Small intestine (tissue), 7 donors: ENCODE measurements around the gene KCTD10. TPM values are rescaled to one million over a fixed set of nuclear protein-coding genes. Genes with fewer than 3 reads are reported as not detected.

Experiments used
- DNase-seq, 2 donors: peaks; one replicate each; pipeline versions ENCODE4 v3.0.0 to v3.0.0-alpha.2; 2013
- FAIRE-seq: peaks from 2 replicates; lab custom pipeline; 2012; peaks lifted over from hg19 to GRCh38; lab: Jason Lieb, UNC
- H3K27ac ChIP-seq, 3 donors: one replicate each; pipeline ENCODE4 v1.5.1; 2013; ENCODE audit warnings: low read length in 2 of 3, mild to moderate bottlenecking in 2 of 3, control low read depth in 1 of 3, inconsistent platforms in 1 of 3, low read depth in 1 of 3, moderate library complexity in 1 of 3
- H3K27me3 ChIP-seq, 3 donors: one replicate each; pipeline ENCODE4 v1.6.1; 2013; ENCODE audit warnings: low read length in 3 of 3, inconsistent platforms in 1 of 3; ENCODE audit not compliant: control insufficient read depth in 3 of 3, insufficient read depth in 3 of 3
- H3K36me3 ChIP-seq, 3 donors: one replicate each; pipeline ENCODE4 v1.6.1; 2013; ENCODE audit warnings: low read length in 3 of 3, inconsistent platforms in 1 of 3, low read depth in 1 of 3, mild to moderate bottlenecking in 1 of 3, moderate library complexity in 1 of 3; ENCODE audit not compliant: control insufficient read depth in 3 of 3, insufficient read depth in 2 of 3
- H3K4me1 ChIP-seq, 3 donors: one replicate each; pipeline ENCODE4 v1.6.1; 2013; ENCODE audit warnings: low read length in 2 of 3, inconsistent platforms in 1 of 3, low read depth in 1 of 3, mild to moderate bottlenecking in 1 of 3, moderate library complexity in 1 of 3; ENCODE audit not compliant: control insufficient read depth in 3 of 3, insufficient read depth in 2 of 3
- H3K4me3 ChIP-seq, 3 donors: one replicate each; pipeline ENCODE4 v1.5.1; 2013; ENCODE audit warnings: low read length in 3 of 3, control low read depth in 1 of 3, inconsistent platforms in 1 of 3, low read depth in 1 of 3, mild to moderate bottlenecking in 1 of 3, moderate library complexity in 1 of 3
- H3K9me3 ChIP-seq, 2 donors: one replicate each; pipeline ENCODE4 v1.6.1; 2013; ENCODE audit warnings: low read depth in 1 of 2, low read length in 1 of 2; ENCODE audit not compliant: control insufficient read depth in 2 of 2, insufficient read depth in 1 of 2
- WGBS, 3 donors: extraction: QIAGEN DNeasy Blood & Tissue Kit; methylation state at CpG; one replicate each; pipeline ENCODE4 v1.1.7; 2013; 5-methylcytosine and 5-hydroxymethylcytosine counted together
- polyA plus RNA-seq, 4 donors: library from polyadenylated mRNA; stranded (reverse) in 3 of 4; unstranded in 1 of 4; fragments of 200-250 nt in 3 of 4; fragments of 120-200 nt in 1 of 4; gene quantifications; one replicate each; pipeline versions ENCODE4 v1.2.1 to v1.2.3, GENCODE V29; 2013
- donor health status: healthy with polysubstance abuse.
- donor health status: control.
- donor health status: control.
- donor health status: Bipolar disorder and iron deficiency.
- donor health status: healthy.

The KCTD10 gene
- polyA plus RNA-seq, 4 donors: 14.3 to 28.4 (median 19.0) TPM

- H3K9me3 ChIP-seq: no peaks in the 10 kb centered on the region
- H3K4me1 ChIP-seq: no peaks in the 10 kb centered on the region
- DNase-seq (no peak), FAIRE-seq (no peak)
- no peaks in the 10 kb centered on the region for H3K27me3 ChIP-seq
- H3K36me3 ChIP-seq: peaks cover 28 to 61% (median 37%) of the 10 kb centered on the region in 3 donors
- no peak overlapping the region for H3K27ac ChIP-seq
- H3K4me3 ChIP-seq: no peak overlapping the region
- WGBS, 3 donors: 97 to 98% (median 97%) methylated on average over 5 of the region's 5 CpGs
Observed at GRCh38 chr12:109502332-109502731, 25.2 kb upstream of the KCTD10 start.

GRCh38 chr12:109501299-109501698 is 24.2 kb upstream of the KCTD10 start:
- FAIRE-seq (no peak), DNase-seq (no peak)
- no peak overlapping the region for H3K27ac ChIP-seq
- H3K4me1 ChIP-seq: no peaks in the 10 kb centered on the region
- WGBS, 3 donors: 92 to 97% (median 92%) methylated on average over 6 of the region's 6 CpGs
- no peaks in the 10 kb centered on the region for H3K27me3 ChIP-seq
- H3K4me3 ChIP-seq: no peak overlapping the region
- H3K36me3 ChIP-seq: peaks cover 26 to 55% (median 35%) of the 10 kb centered on the region in 3 donors
- H3K9me3 ChIP-seq: no peaks in the 10 kb centered on the region

GRCh38 chr12:109500406-109501185 is 23.5 kb upstream of the KCTD10 start:
- no peak overlapping the region for H3K27ac ChIP-seq
- H3K4me3 ChIP-seq: no peak overlapping the region
- no peaks in the 10 kb centered on the region for H3K9me3 ChIP-seq
- H3K27me3 ChIP-seq: no peaks in the 10 kb centered on the region
- FAIRE-seq: no peak
- H3K4me1 ChIP-seq: no peaks in the 10 kb centered on the region
- DNase-seq: no peak
- peaks cover 26 to 54% (median 30%) of the 10 kb centered on the region in 3 donors for H3K36me3 ChIP-seq
- 87 to 95% (median 95%) methylated on average over 9 of the region's 9 CpGs for WGBS, 3 donors

GRCh38 chr12:109497675-109498074 is 20.6 kb upstream of the KCTD10 start:
- H3K27me3 ChIP-seq: no peaks in the 10 kb centered on the region
- H3K9me3 ChIP-seq: no peaks in the 10 kb centered on the region
- FAIRE-seq: no peak
- peaks cover 17 to 52% (median 23%) of the 10 kb centered on the region in 3 donors for H3K36me3 ChIP-seq
- 92 to 93% (median 93%) methylated on average over 7 of the region's 7 CpGs for WGBS, 3 donors
- no peaks in the 10 kb centered on the region for H3K4me1 ChIP-seq
- H3K27ac ChIP-seq: no peak overlapping the region
- H3K4me3 ChIP-seq: no peak overlapping the region
- no peak for DNase-seq

GRCh38 chr12:109496306-109496705 is 19.2 kb upstream of the KCTD10 start:
- FAIRE-seq (no peak), DNase-seq (no peak)
- no peaks in the 10 kb centered on the region for H3K9me3 ChIP-seq
- H3K27me3 ChIP-seq: no peaks in the 10 kb centered on the region
- H3K27ac ChIP-seq: no peak overlapping the region
- H3K36me3 ChIP-seq: peaks cover 14 to 51% (median 17%) of the 10 kb centered on the region in 3 donors
- no peaks in the 10 kb centered on the region for H3K4me1 ChIP-seq
- H3K4me3 ChIP-seq: no peak overlapping the region

GRCh38 chr12:109495012-109495411 is 17.9 kb upstream of the KCTD10 start:
- no peak for FAIRE-seq
- Histone ChIP-seq H3K4me1 (no peaks in the 10 kb centered on the region), H3K4me3 (no peak overlapping the region), H3K27me3 (no peaks in the 10 kb centered on the region), H3K36me3 (peaks cover 14 to 46% (median 21%) of the 10 kb centered on the region in 3 donors), H3K27ac (no peak overlapping the region), H3K9me3 (no peaks in the 10 kb centered on the region)
- DNase-seq: no peak

- H3K36me3 ChIP-seq: peaks cover 15 to 48% (median 26%) of the 10 kb centered on the region in 3 donors
- H3K27ac ChIP-seq: no peak overlapping the region
- no peaks in the 10 kb centered on the region for H3K4me1 ChIP-seq
- no peak for DNase-seq
- no peaks in the 10 kb centered on the region for H3K9me3 ChIP-seq
- FAIRE-seq: no peak
- no peak overlapping the region for H3K4me3 ChIP-seq
- H3K27me3 ChIP-seq: no peaks in the 10 kb centered on the region
- WGBS, 3 donors: 92 to 99% (median 94%) methylated on average over 7 of the region's 7 CpGs
Observed at GRCh38 chr12:109494348-109494881, 17.3 kb upstream of the KCTD10 start.

- 100% methylated on average over 1 of the region's 1 CpG for WGBS, 3 donors
- Histone ChIP-seq H3K27ac (no peak overlapping the region), H3K4me1 (no peaks in the 10 kb centered on the region), H3K9me3 (no peaks in the 10 kb centered on the region), H3K4me3 (no peak overlapping the region), H3K36me3 (peaks cover 18 to 50% (median 29%) of the 10 kb centered on the region in 3 donors), H3K27me3 (no peaks in the 10 kb centered on the region)
- no peak for FAIRE-seq
- no peak for DNase-seq
Observed at GRCh38 chr12:109493938-109494337, 16.8 kb upstream of the KCTD10 start.
